GM12872 (cell line): ENCODE data around the gene KCNH6.

ENCODE experiments used
- CTCF ChIP-seq: IDR thresholded peaks from 3 replicates; pipeline ENCODE4 v1.5.1; 2011; ENCODE audit warnings: low read depth, mild to moderate bottlenecking, low read length, moderate library complexity; ENCODE audit not compliant: insufficient read depth

KCNH6 gene

GRCh38 chr17:63495491-63495890 is 27.7 kb upstream of the KCNH6 start:
- TF ChIP-seq CTCF = no peak

- no peak for TF ChIP-seq CTCF
Measured at GRCh38 chr17:63496177-63496576, 27.0 kb upstream of the KCNH6 start.

- no peak for TF ChIP-seq CTCF
Measured at GRCh38 chr17:63496663-63497400, 26.3 kb upstream of the KCNH6 start.

- peak; percentile 44; the same call in 2 of the 3 replicates for TF ChIP-seq CTCF
Measured at GRCh38 chr17:63497708-63498483, 25.3 kb upstream of the KCNH6 start.

GRCh38 chr17:63498626-63499195 is 24.4 kb upstream of the KCNH6 start:
- no peak for TF ChIP-seq CTCF

GRCh38 chr17:63500543-63501390 is 22.4 kb upstream of the KCNH6 start:
- no peak for TF ChIP-seq CTCF

GRCh38 chr17:63503341-63503705 is 19.8 kb upstream of the KCNH6 start:
- TF ChIP-seq CTCF = no peak
